ENCODE data around the gene RAB6B. TPM values are rescaled to one million over a fixed set of nuclear protein-coding genes. Genes with fewer than 3 reads are reported as not detected.

The RAB6B gene
- total RNA-seq, 2 donors from 2014 or later = 2.6 to 7.2 TPM

- peaks cover 14% of the 10 kb centered on the region for H3K4me1 Mint-ChIP-seq (ENCODE audit: low read depth)
- DNase-seq (no peak), ATAC-seq (replicated peaks in 1 of 2) (no peak)
- H3K27me3 Mint-ChIP-seq (ENCODE audit: low read depth) = peaks cover 31% of the 10 kb centered on the region
- H3K9me3 Mint-ChIP-seq = peaks cover 3 to 10% of the 10 kb centered on the region in 2 donors
- no peak overlapping the region for H3K4me3 Mint-ChIP-seq
- H3K27ac Mint-ChIP-seq = no peak overlapping the region
- H3K36me3 Mint-ChIP-seq (ENCODE audit: insufficient read depth in 2 of 2) = peaks cover 8 to 15% of the 10 kb centered on the region in 2 donors
These were observed 18.5 kb downstream of the RAB6B start for GRCh38 chr3:133877221-133877620.

GRCh38 chr3:133874761-133875438, 20.8 kb downstream of the RAB6B start:
- no peak for ATAC-seq (replicated peaks in 1 of 2)
- peaks cover 4% of the 10 kb centered on the region for H3K4me1 Mint-ChIP-seq (ENCODE audit: low read depth)
- H3K4me3 Mint-ChIP-seq = no peak overlapping the region
- peaks cover 3 to 10% of the 10 kb centered on the region in 2 donors for H3K9me3 Mint-ChIP-seq
- H3K27me3 Mint-ChIP-seq (ENCODE audit: low read depth) = peaks cover 31% of the 10 kb centered on the region
- H3K36me3 Mint-ChIP-seq (ENCODE audit: insufficient read depth in 2 of 2) = peaks cover 8 to 10% of the 10 kb centered on the region in 2 donors
- no peak for DNase-seq
- H3K27ac Mint-ChIP-seq = no peak overlapping the region

GRCh38 chr3:133874344-133874743, 21.3 kb downstream of the RAB6B start:
- Mint-ChIP-seq H3K4me1 (ENCODE audit: low read depth) (peaks cover 4% of the 10 kb centered on the region), H3K27me3 (ENCODE audit: low read depth) (peaks cover 31% of the 10 kb centered on the region), H3K4me3 (no peak overlapping the region), H3K36me3 (ENCODE audit: insufficient read depth in 2 of 2) (peaks cover 8 to 10% of the 10 kb centered on the region in 2 donors), H3K27ac (no peak overlapping the region), H3K9me3 (peaks cover 3 to 10% of the 10 kb centered on the region in 2 donors)
- ATAC-seq (replicated peaks in 1 of 2) = peak; percentile 92 to 94
- no peak for DNase-seq

- peaks cover 4% of the 10 kb centered on the region for H3K4me1 Mint-ChIP-seq (ENCODE audit: low read depth)
- no peak for DNase-seq
- H3K36me3 Mint-ChIP-seq (ENCODE audit: insufficient read depth in 2 of 2) = peaks cover 4 to 5% of the 10 kb centered on the region in 2 donors
- no peak overlapping the region for H3K27ac Mint-ChIP-seq
- H3K27me3 Mint-ChIP-seq (ENCODE audit: low read depth) = peaks cover 22% of the 10 kb centered on the region
- ATAC-seq (replicated peaks in 1 of 2) = no peak
- H3K9me3 Mint-ChIP-seq = peaks cover 0 to 6% of the 10 kb centered on the region in 2 donors
- H3K4me3 Mint-ChIP-seq = no peak overlapping the region
These were observed 22.9 kb downstream of the RAB6B start for GRCh38 chr3:133872781-133873180.

- Mint-ChIP-seq H3K4me1 (ENCODE audit: low read depth) (peaks cover 4% of the 10 kb centered on the region), H3K36me3 (ENCODE audit: insufficient read depth in 2 of 2) (peaks cover 3 to 4% of the 10 kb centered on the region in 2 donors), H3K27me3 (ENCODE audit: low read depth) (peaks cover 21% of the 10 kb centered on the region), H3K9me3 (peaks cover 0 to 4% of the 10 kb centered on the region in 2 donors), H3K27ac (no peak overlapping the region), H3K4me3 (no peak overlapping the region)
- DNase-seq (no peak), ATAC-seq (replicated peaks in 1 of 2) (no peak)
These were observed 23.5 kb downstream of the RAB6B start for GRCh38 chr3:133872161-133872560.

GRCh38 chr3:133871368-133872090, 24.2 kb downstream of the RAB6B start:
- no peak for ATAC-seq (replicated peaks in 1 of 2)

GRCh38 chr3:133870822-133871221, 24.9 kb downstream of the RAB6B start:
- Mint-ChIP-seq H3K36me3 (ENCODE audit: insufficient read depth in 2 of 2) (no peaks in the 10 kb centered on the region), H3K27ac (no peak overlapping the region), H3K4me3 (no peak overlapping the region), H3K4me1 (ENCODE audit: low read depth) (peaks cover 4% of the 10 kb centered on the region), H3K27me3 (ENCODE audit: low read depth) (peaks cover 16% of the 10 kb centered on the region), H3K9me3 (no peaks in the 10 kb centered on the region)
- ATAC-seq (replicated peaks in 1 of 2) (no peak), DNase-seq (no peak)

More at GRCh38 chr3:133871368-133872090, 24.2 kb downstream of the RAB6B start:
- Mint-ChIP-seq H3K27ac (no peak overlapping the region), H3K4me1 (ENCODE audit: low read depth) (peaks cover 4% of the 10 kb centered on the region), H3K4me3 (no peak overlapping the region), H3K27me3 (ENCODE audit: low read depth) (peaks cover 21% of the 10 kb centered on the region), H3K9me3 (no peaks in the 10 kb centered on the region), H3K36me3 (ENCODE audit: insufficient read depth in 2 of 2) (no peaks in the 10 kb centered on the region)
- DNase-seq = no peak

GRCh38 chr3:133869586-133869985, 26.1 kb downstream of the RAB6B start:
- Mint-ChIP-seq H3K9me3 (no peaks in the 10 kb centered on the region), H3K27me3 (ENCODE audit: low read depth) (peaks cover 4% of the 10 kb centered on the region), H3K27ac (no peak overlapping the region), H3K36me3 (ENCODE audit: insufficient read depth in 2 of 2) (no peaks in the 10 kb centered on the region), H3K4me1 (ENCODE audit: low read depth) (peaks cover 4% of the 10 kb centered on the region), H3K4me3 (no peak overlapping the region)
- DNase-seq (no peak), ATAC-seq (replicated peaks in 1 of 2) (no peak)

- no peak overlapping the region for H3K4me3 Mint-ChIP-seq
- no peaks in the 10 kb centered on the region for H3K9me3 Mint-ChIP-seq
- no peaks in the 10 kb centered on the region for H3K36me3 Mint-ChIP-seq (ENCODE audit: insufficient read depth in 2 of 2)
- H3K27me3 Mint-ChIP-seq (ENCODE audit: low read depth) = peaks cover 2% of the 10 kb centered on the region
- no peaks in the 10 kb centered on the region for H3K4me1 Mint-ChIP-seq (ENCODE audit: low read depth)
- no peak overlapping the region for H3K27ac Mint-ChIP-seq
- DNase-seq (no peak), ATAC-seq (replicated peaks in 1 of 2) (no peak)
These were observed 26.8 kb downstream of the RAB6B start for GRCh38 chr3:133868758-133869475.

- H3K36me3 Mint-ChIP-seq (ENCODE audit: insufficient read depth in 2 of 2) = no peaks in the 10 kb centered on the region
- no peaks in the 10 kb centered on the region for H3K27me3 Mint-ChIP-seq (ENCODE audit: low read depth)
- H3K27ac Mint-ChIP-seq = no peak overlapping the region
- H3K4me1 Mint-ChIP-seq (ENCODE audit: low read depth) = no peaks in the 10 kb centered on the region
- H3K9me3 Mint-ChIP-seq = no peaks in the 10 kb centered on the region
- DNase-seq = no peak
- no peak for ATAC-seq (replicated peaks in 1 of 2)
- no peak overlapping the region for H3K4me3 Mint-ChIP-seq
These were observed 27.5 kb downstream of the RAB6B start for GRCh38 chr3:133868186-133868585.

- H3K4me3 Mint-ChIP-seq = no peak overlapping the region
- H3K36me3 Mint-ChIP-seq (ENCODE audit: insufficient read depth in 2 of 2) = no peaks in the 10 kb centered on the region
- ATAC-seq (replicated peaks in 1 of 2) (no peak), DNase-seq (no peak)
- no peaks in the 10 kb centered on the region for H3K4me1 Mint-ChIP-seq (ENCODE audit: low read depth)
- H3K27me3 Mint-ChIP-seq (ENCODE audit: low read depth) = no peaks in the 10 kb centered on the region
- H3K27ac Mint-ChIP-seq = no peak overlapping the region
- no peaks in the 10 kb centered on the region for H3K9me3 Mint-ChIP-seq
These were observed 29.5 kb downstream of the RAB6B start for GRCh38 chr3:133866141-133866540.

- Mint-ChIP-seq H3K4me3 (no peak overlapping the region), H3K27me3 (ENCODE audit: low read depth) (no peaks in the 10 kb centered on the region), H3K4me1 (ENCODE audit: low read depth) (no peaks in the 10 kb centered on the region), H3K9me3 (no peaks in the 10 kb centered on the region), H3K27ac (no peak overlapping the region), H3K36me3 (ENCODE audit: insufficient read depth in 2 of 2) (no peaks in the 10 kb centered on the region)
- DNase-seq = no peak
- ATAC-seq (replicated peaks in 1 of 2) = no peak
These were observed 30.4 kb downstream of the RAB6B start for GRCh38 chr3:133865136-133865855.

- no peaks in the 10 kb centered on the region for H3K36me3 Mint-ChIP-seq (ENCODE audit: insufficient read depth in 2 of 2)
- H3K4me1 Mint-ChIP-seq (ENCODE audit: low read depth) = no peaks in the 10 kb centered on the region
- ATAC-seq (replicated peaks in 1 of 2) (no peak), DNase-seq (no peak)
- H3K4me3 Mint-ChIP-seq = no peak overlapping the region
- no peaks in the 10 kb centered on the region for H3K27me3 Mint-ChIP-seq (ENCODE audit: low read depth)
- no peaks in the 10 kb centered on the region for H3K9me3 Mint-ChIP-seq
- H3K27ac Mint-ChIP-seq = no peak overlapping the region
These were observed 31.1 kb downstream of the RAB6B start for GRCh38 chr3:133864616-133865015.

Data from activated T-cell treated with anti-CD3 and anti-CD28 coated beads, Interleukin-2, amount 50 U/mL, for 72 hours (primary cell).